H1 (cell line): ENCODE results near the gene E2F1. TPM values are rescaled to one million over a fixed set of nuclear protein-coding genes. Genes with fewer than 3 reads are reported as not detected.

ENCODE experiments used
- polyA plus RNA-seq, 7 experiments: library from polyadenylated mRNA; depleted of rRNA in 3 of 7; stranded (reverse) in 5 of 7; unstranded in 2 of 7; fragments of >200 nt in 5 of 7; fragments of 200-250 nt in 2 of 7; gene quantifications; 1 replicate in 5 of 7; 2 replicates in 1 of 7; 4 replicates in 1 of 7; pipeline versions ENCODE4 v1.2.1 to v1.2.3, GENCODE V29; 2011 to 2013; ENCODE audit warnings: missing spikeins in 2 of 7, mixed read lengths in 2 of 7
- total RNA-seq: library from RNA; stranded (reverse); fragmentation: NEBNext Ultra II Directional; extraction: Animal tissue kit (Norgen Biotek cat#: 25700); gene quantifications from 2 replicates; pipeline ENCODE4 v1.2.1, GENCODE V29; 2021

The E2F1 gene
- total and polyA plus RNA-seq, 2 of the 8 experiments (the other 6 are each of a cell fraction or from before 2014, with no cell fraction given) = 33.4 to 35.8 TPM

Other genes with a start within 250 kb of the E2F1 start
- gene SNTA1, start 242.6 kb downstream of the E2F1 start, total RNA-seq = 4.5 and 5.5 TPM in 2 replicates
- 8.0 and 9.0 TPM in 2 replicates for gene SNTA1, start 242.6 kb downstream of the E2F1 start, polyA plus RNA-seq (2011; rRNA removed)
- 11.0 and 12.9 TPM in 2 replicates for gene CBFA2T2, start 196.3 kb downstream of the E2F1 start, total RNA-seq
- gene CBFA2T2, start 196.3 kb downstream of the E2F1 start, polyA plus RNA-seq (2011; rRNA removed) = 11.6 and 17.1 TPM in 2 replicates
- gene C20orf144, start 24.1 kb downstream of the E2F1 start, total RNA-seq = 0.23 and 0.24 TPM in 2 replicates
- 0.21 and 0.24 TPM in 2 replicates for gene C20orf144, start 24.1 kb downstream of the E2F1 start, polyA plus RNA-seq (2011; rRNA removed)
- not detected in 2 replicates for gene ACTL10, start 19.4 kb downstream of the E2F1 start, total RNA-seq
- 0.20 and 0.26 TPM in 2 replicates for gene ACTL10, start 19.4 kb downstream of the E2F1 start, polyA plus RNA-seq (2011; rRNA removed)
- gene NECAB3, start 12.0 kb downstream of the E2F1 start, total RNA-seq = 19.7 and 20.5 TPM in 2 replicates
- gene NECAB3, start 12.0 kb downstream of the E2F1 start, polyA plus RNA-seq (2011; rRNA removed) = 46.2 and 72.6 TPM in 2 replicates
- 3.3 and 4.1 TPM in 2 replicates for gene PXMP4, start 33.9 kb upstream of the E2F1 start, total RNA-seq
- 3.4 and 5.5 TPM in 2 replicates for gene PXMP4, start 33.9 kb upstream of the E2F1 start, polyA plus RNA-seq (2011; rRNA removed)
- 6.3 and 6.4 TPM in 2 replicates for gene ZNF341, start 45.6 kb upstream of the E2F1 start, total RNA-seq
- 5.8 and 7.0 TPM in 2 replicates for gene ZNF341, start 45.6 kb upstream of the E2F1 start, polyA plus RNA-seq (2011; rRNA removed)
- gene CHMP4B, start 125.0 kb upstream of the E2F1 start, total RNA-seq = 66.3 and 67.8 TPM in 2 replicates
- 36.6 and 38.6 TPM in 2 replicates for gene CHMP4B, start 125.0 kb upstream of the E2F1 start, polyA plus RNA-seq (2011; rRNA removed)